WERI-Rb-1 (cell line): ENCODE data around the gene GRIK4.

Source experiments
- DNase-seq: peaks from one replicate; pipeline ENCODE4 v3.0.0-alpha.2; 2020
- H3K27ac ChIP-seq: fragments of 250-450 bp; sonication (Bioruptor Pico); 2 replicates; pipeline ENCODE4 v1.5.1; 2020; ENCODE audit warnings: mild to moderate bottlenecking, moderate library complexity
- H3K27me3 ChIP-seq: fragments of 250-450 bp; sonication (Bioruptor Pico); 2 replicates; pipeline ENCODE4 v1.5.1; 2021; ENCODE audit warnings: mild to moderate bottlenecking, low read depth, moderate library complexity; ENCODE audit not compliant: insufficient read depth, severe bottlenecking
- H3K36me3 ChIP-seq: fragments of 250-450 bp; sonication (Bioruptor Pico); 2 replicates; pipeline ENCODE4 v1.5.1; 2020; ENCODE audit warnings: mild to moderate bottlenecking, moderate library complexity
- H3K4me3 ChIP-seq: 2 replicates; pipeline ENCODE4 v1.5.1; 2011; ENCODE audit warnings: low read depth, mild to moderate bottlenecking, control low read depth, low read length
- H3K9me3 ChIP-seq: fragments of 250-450 bp; sonication (Bioruptor Pico); 2 replicates; pipeline ENCODE4 v1.5.1; 2021; ENCODE audit warnings: mild to moderate bottlenecking, moderate library complexity; ENCODE audit not compliant: severe bottlenecking
- CTCF ChIP-seq: IDR thresholded peaks from 2 replicates; pipeline ENCODE4 v1.5.1; 2011; ENCODE audit warnings: low read depth, mild to moderate bottlenecking, control low read depth, inconsistent platforms, low read length

GRIK4 gene

GRCh38 chr11:120900643-120901042 is 389.1 kb downstream of the GRIK4 start:
- DNase-seq, result no peak
- no peak overlapping the region for H3K4me3 ChIP-seq
- no peaks in the 10 kb centered on the region for H3K36me3 ChIP-seq
- H3K27me3 ChIP-seq, result no peaks in the 10 kb centered on the region
- H3K9me3 ChIP-seq, result no peaks in the 10 kb centered on the region
- H3K27ac ChIP-seq, result peak overlapping the region; percentile 31; the same call in 1 of the 2 replicates
- no peak for TF ChIP-seq CTCF

- no peak overlapping the region for H3K27ac ChIP-seq
- no peak overlapping the region for H3K4me3 ChIP-seq
- DNase-seq, result no peak
- H3K27me3 ChIP-seq, result no peaks in the 10 kb centered on the region
- TF ChIP-seq CTCF, result no peak
- no peaks in the 10 kb centered on the region for H3K9me3 ChIP-seq
- no peaks in the 10 kb centered on the region for H3K36me3 ChIP-seq
Observed at GRCh38 chr11:120903686-120904085, 392.1 kb downstream of the GRIK4 start.

GRCh38 chr11:120904116-120904515 is 392.6 kb downstream of the GRIK4 start:
- DNase-seq, result no peak
- Histone ChIP-seq H3K27ac (no peak overlapping the region), H3K4me3 (no peak overlapping the region), H3K9me3 (no peaks in the 10 kb centered on the region), H3K27me3 (no peaks in the 10 kb centered on the region), H3K36me3 (no peaks in the 10 kb centered on the region)
- TF ChIP-seq CTCF, result no peak

- Histone ChIP-seq H3K27ac (peak overlapping the region; percentile 64), H3K9me3 (no peaks in the 10 kb centered on the region), H3K27me3 (no peaks in the 10 kb centered on the region), H3K4me3 (no peak overlapping the region), H3K36me3 (no peaks in the 10 kb centered on the region)
- TF ChIP-seq CTCF, result no peak
- DNase-seq, result peak; percentile 61
Observed at GRCh38 chr11:120906766-120907165, 395.2 kb downstream of the GRIK4 start.

GRCh38 chr11:120907971-120908370 is 396.4 kb downstream of the GRIK4 start:
- no peaks in the 10 kb centered on the region for H3K9me3 ChIP-seq
- DNase-seq, result no peak
- no peaks in the 10 kb centered on the region for H3K27me3 ChIP-seq
- no peaks in the 10 kb centered on the region for H3K36me3 ChIP-seq
- H3K4me3 ChIP-seq, result no peak overlapping the region
- TF ChIP-seq CTCF, result no peak
- no peak overlapping the region for H3K27ac ChIP-seq

- H3K36me3 ChIP-seq, result no peaks in the 10 kb centered on the region
- H3K27ac ChIP-seq, result no peak overlapping the region
- H3K9me3 ChIP-seq, result no peaks in the 10 kb centered on the region
- TF ChIP-seq CTCF, result no peak
- no peaks in the 10 kb centered on the region for H3K27me3 ChIP-seq
- no peak for DNase-seq
- H3K4me3 ChIP-seq, result no peak overlapping the region
Observed at GRCh38 chr11:120908461-120909181, 397.1 kb downstream of the GRIK4 start.
